Liver (tissue), 9 donors: Measurements from ENCODE around the gene MAPK9. TPM values are rescaled to one million over a fixed set of nuclear protein-coding genes. Genes with fewer than 3 reads are reported as not detected.

Source experiments
- DNase-seq: peaks from one replicate; pipeline ENCODE4 v3.0.0-alpha.2; 2017; ENCODE audit warnings: low spot score
- H3K27ac ChIP-seq, 2 donors: one replicate each; pipeline ENCODE4 v1.7.0; 2013; ENCODE audit warnings: inconsistent platforms in 2 of 2, low read length in 2 of 2, control low read depth in 1 of 2, low read depth in 1 of 2, mild to moderate bottlenecking in 1 of 2
- H3K27me3 ChIP-seq, 4 donors: one replicate each; pipeline versions ENCODE4 v1.6.1 to v1.7.0; 2013; ENCODE audit warnings: low read length in 3 of 4, inconsistent platforms in 1 of 4, mild to moderate bottlenecking in 1 of 4, moderate library complexity in 1 of 4; ENCODE audit not compliant: control insufficient read depth in 4 of 4, insufficient read depth in 4 of 4
- H3K36me3 ChIP-seq, 4 donors: one replicate each; pipeline versions ENCODE4 v1.6.1 to v1.7.0; 2013; ENCODE audit warnings: low read length in 3 of 4, mild to moderate bottlenecking in 3 of 4, low read depth in 1 of 4, moderate library complexity in 1 of 4; ENCODE audit not compliant: control insufficient read depth in 4 of 4, insufficient read depth in 3 of 4
- H3K4me1 ChIP-seq, 4 donors: one replicate each; pipeline versions ENCODE4 v1.6.1 to v1.7.0; 2013; ENCODE audit warnings: low read length in 3 of 4, mild to moderate bottlenecking in 3 of 4, moderate library complexity in 1 of 4; ENCODE audit not compliant: control insufficient read depth in 4 of 4, insufficient read depth in 4 of 4
- H3K4me3 ChIP-seq, 3 donors: one replicate each; pipeline versions ENCODE4 v1.6.1 to v1.7.0; 2013; ENCODE audit warnings: low read length in 3 of 3, control low read depth in 1 of 3, low read depth in 1 of 3, mild to moderate bottlenecking in 1 of 3
- H3K9ac ChIP-seq, 2 donors: one replicate each; pipeline ENCODE4 v1.7.0; 2013; ENCODE audit warnings: low read length in 2 of 2, mild to moderate bottlenecking in 2 of 2, moderate library complexity in 2 of 2, control low read depth in 1 of 2, low read depth in 1 of 2
- H3K9me3 ChIP-seq, 4 donors: one replicate each; pipeline versions ENCODE4 v1.6.1 to v1.7.0; 2013; ENCODE audit warnings: low read length in 3 of 4; ENCODE audit not compliant: control insufficient read depth in 4 of 4
- ATF3 ChIP-seq: IDR thresholded peaks from 2 replicates; pipeline ENCODE4 v1.6.1; 2016; ENCODE audit warnings: antibody characterized with exemption
- CTCF ChIP-seq: fragments of 150-350 bp; IDR thresholded peaks from 2 replicates; pipeline ENCODE4 v1.5.1; 2017; ENCODE audit warnings: improper control_type of control experiment, low read depth, low read length; ENCODE audit not compliant: missing input control
- EGR1 ChIP-seq, 2 donors: IDR thresholded peaks; 2 replicates each; pipeline ENCODE4 v1.6.1; 2016 to 2018; ENCODE audit warnings: antibody characterized with exemption in 2 of 2, low read depth in 2 of 2
- FOXA1 ChIP-seq: IDR thresholded peaks from 2 replicates; pipeline ENCODE4 v1.6.1; 2016; ENCODE audit warnings: antibody characterized with exemption
- FOXA2 ChIP-seq: IDR thresholded peaks from 2 replicates; pipeline ENCODE4 v1.6.1; 2016; ENCODE audit warnings: antibody characterized with exemption
- GABPA ChIP-seq, 2 donors: IDR thresholded peaks in 1 of 2; conservative IDR thresholded peaks in 1 of 2; 2 replicates each; pipeline ENCODE4 v1.6.1; 2016; ENCODE audit warnings: antibody characterized with exemption in 2 of 2, mild to moderate bottlenecking in 1 of 2, moderate library complexity in 1 of 2
- HNF4A ChIP-seq, 2 donors: conservative IDR thresholded peaks; 2 replicates each; pipeline ENCODE4 v1.6.1; 2016; ENCODE audit warnings: antibody characterized with exemption in 2 of 2, mild to moderate bottlenecking in 2 of 2
- HNF4G ChIP-seq: IDR thresholded peaks from 2 replicates; pipeline ENCODE4 v1.6.1; 2016; ENCODE audit warnings: antibody characterized with exemption
- JUND ChIP-seq, 2 donors: IDR thresholded peaks; 2 replicates each; pipeline ENCODE4 v1.6.1; 2016; ENCODE audit warnings: antibody characterized with exemption in 2 of 2
- MAX ChIP-seq: IDR thresholded peaks from 2 replicates; pipeline ENCODE4 v1.6.1; 2016; ENCODE audit warnings: antibody characterized with exemption
- NR2F2 ChIP-seq: IDR thresholded peaks from 2 replicates; pipeline ENCODE4 v1.6.1; 2016; ENCODE audit warnings: antibody characterized with exemption
- RAD21 ChIP-seq, 2 donors: IDR thresholded peaks; 2 replicates each; pipeline ENCODE4 v1.6.1; 2016; ENCODE audit warnings: antibody characterized with exemption in 2 of 2, mild to moderate bottlenecking in 2 of 2
- REST ChIP-seq: IDR thresholded peaks from 2 replicates; pipeline ENCODE4 v1.6.1; 2016; ENCODE audit warnings: antibody characterized with exemption, mild to moderate bottlenecking
- RXRA ChIP-seq, 2 donors: IDR thresholded peaks; 2 replicates each; pipeline ENCODE4 v1.6.1; 2017 to 2018; ENCODE audit warnings: antibody characterized with exemption in 2 of 2, mild to moderate bottlenecking in 1 of 2
- SP1 ChIP-seq: IDR thresholded peaks from 2 replicates; pipeline ENCODE4 v1.6.1; 2018; ENCODE audit warnings: antibody characterized with exemption, mild to moderate bottlenecking
- TAF1 ChIP-seq: conservative IDR thresholded peaks from 2 replicates; pipeline ENCODE4 v1.6.1; 2016; ENCODE audit warnings: antibody characterized with exemption, mild to moderate bottlenecking
- YY1 ChIP-seq: IDR thresholded peaks from 2 replicates; pipeline ENCODE4 v1.6.1; 2016; ENCODE audit warnings: antibody characterized with exemption, mild to moderate bottlenecking
- ZBTB33 ChIP-seq: IDR thresholded peaks from 2 replicates; pipeline ENCODE4 v1.6.1; 2016; ENCODE audit warnings: antibody characterized with exemption
- WGBS: extraction: QIAGEN DNeasy Blood & Tissue Kit; methylation state at CpG from one replicate; pipeline ENCODE4 v1.1.7; 2013; 5-methylcytosine and 5-hydroxymethylcytosine counted together
- polyA plus RNA-seq, 2 donors: library from polyadenylated mRNA; stranded (reverse) in 1 of 2; unstranded in 1 of 2; fragments of 200-250 nt in 1 of 2; fragments of >200 nt in 1 of 2; fragmentation: Nextera tagmentation in 1 of 2; extraction: Ambion mirVana in 1 of 2; gene quantifications; one replicate each; pipeline versions ENCODE4 v1.2.1 to v1.2.3, GENCODE V29; 2013 to 2015
- total RNA-seq, 2 donors: library from RNA; depleted of rRNA; stranded (reverse); fragments of >200 nt; gene quantifications; one replicate each; pipeline ENCODE4 v1.2.3, GENCODE V29; 2014
- donor health status: healthy.
- donor health status: healthy.
- donor health status: healthy.
- donor health status: healthy.
- donor health status: healthy.

The MAPK9 gene
- total and polyA plus RNA-seq, 4 donors = 3.8 to 22.7 (median 12.8) TPM

- WGBS = 81% methylated on average over 5 of the region's 5 CpGs
- Histone ChIP-seq H3K4me1 (peaks cover 0 to 4% (median 1%) of the 10 kb centered on the region in 4 donors), H3K9ac (no peak overlapping the region), H3K27me3 (no peaks in the 10 kb centered on the region), H3K9me3 (peaks cover 4 to 19% (median 18%) of the 10 kb centered on the region in 4 donors), H3K4me3 (no peak overlapping the region), H3K36me3 (no peaks in the 10 kb centered on the region), H3K27ac (no peak overlapping the region)
- no peak for TF ChIP-seq NR2F2
- no peak for TF ChIP-seq YY1
- no peak for TF ChIP-seq ATF3
- no peak for TF ChIP-seq EGR1 (IDR thresholded peaks at IDR 0.05; ENCODE audit: low read depth in 2 of 2)
- no peak for TF ChIP-seq GABPA (IDR thresholded peaks at IDR 0.05 in 1 of 2, conservative IDR thresholded peaks at IDR 0.05 in 1 of 2)
- no peak for TF ChIP-seq FOXA2
- TF ChIP-seq HNF4G = no peak
- TF ChIP-seq REST = no peak
- TF ChIP-seq HNF4A (conservative IDR thresholded peaks at IDR 0.05) = no peak
- TF ChIP-seq TAF1 = no peak
- TF ChIP-seq MAX = no peak
- TF ChIP-seq ZBTB33 = no peak
- TF ChIP-seq JUND (IDR thresholded peaks at IDR 0.05) = no peak
- TF ChIP-seq RXRA (IDR thresholded peaks at IDR 0.05) = no peak
- no peak for TF ChIP-seq RAD21 (IDR thresholded peaks at IDR 0.05)
- TF ChIP-seq CTCF = no peak
- no peak for TF ChIP-seq SP1
- no peak for TF ChIP-seq FOXA1
- no peak for DNase-seq
Observed at GRCh38 chr5:180213657-180214207, 78.2 kb downstream of the MAPK9 start.
